Thyroid gland (tissue), 4 donors: ENCODE measurements around the gene FSTL3. TPM values are rescaled to one million over a fixed set of nuclear protein-coding genes. Genes with fewer than 3 reads are reported as not detected.

Source experiments
- DNase-seq, 2 donors: peaks; one replicate each; pipeline ENCODE4 v3.0.0-alpha.2; 2019
- H3K27ac ChIP-seq, 3 donors: fragments of 200-600 bp; sonication (generic); 1 replicate in 2 of 3; 2 replicates in 1 of 3; pipeline ENCODE4 v1.5.1; 2016 to 2019; ENCODE audit warnings: mild to moderate bottlenecking in 1 of 3, moderate library complexity in 1 of 3
- H3K27me3 ChIP-seq: fragments of 200-600 bp; sonication (generic); one replicate; pipeline ENCODE4 v1.5.1; 2019
- H3K36me3 ChIP-seq, 2 donors: fragments of 200-600 bp; sonication (generic); one replicate each; pipeline ENCODE4 v1.5.1; 2016 to 2019
- H3K4me1 ChIP-seq, 2 donors: fragments of 200-600 bp; sonication (generic); one replicate each; pipeline ENCODE4 v1.5.1; 2017 to 2019
- H3K4me3 ChIP-seq, 3 donors: fragments of 200-600 bp; sonication (generic); replicated peaks in 1 of 3; 1 replicate in 2 of 3; 2 replicates in 1 of 3; pipeline ENCODE4 v1.5.1; 2016; ENCODE audit warnings: mild to moderate bottlenecking in 1 of 3
- H3K9me3 ChIP-seq: fragments of 200-600 bp; sonication (generic); one replicate; pipeline ENCODE4 v1.5.1; 2017
- CTCF ChIP-seq, 6 experiments: fragments of 200-600 bp in 3 of 6; fragments of 450-650 bp in 3 of 6; sonication (generic) in 3 of 6; IDR thresholded peaks; one replicate each; pipeline ENCODE4 v1.5.1; 2016 to 2019; ENCODE audit warnings: antibody characterized with exemption in 6 of 6, mild to moderate bottlenecking in 2 of 6, inconsistent platforms in 1 of 6, moderate library complexity in 1 of 6
- POLR2A ChIP-seq, 2 donors: fragments of 450-650 bp; IDR thresholded peaks; one replicate each; pipeline ENCODE4 v1.6.1; 2017; ENCODE audit warnings: antibody characterized with exemption in 2 of 2, mild to moderate bottlenecking in 2 of 2, moderate library complexity in 1 of 2
- WGBS, 2 donors: methylation state at CpG; one replicate each; pipeline ENCODE4 v1.1.5; 2017; 5-methylcytosine and 5-hydroxymethylcytosine counted together
- intact Hi-C: fragments of 100-400 bp; cut with DNase I; formaldehyde crosslinking; loops from one replicate; pipeline ENCODE4 v1.15.1; 2023
- total RNA-seq, 4 donors: library from RNA; depleted of rRNA; stranded (reverse); fragments of >200 nt; gene quantifications; one replicate each; pipeline ENCODE4 v1.2.3, GENCODE V29; 2016

The FSTL3 gene
- total RNA-seq, 4 donors from 2014 or later: 16.2 to 73.4 (median 62.9) TPM

- peaks cover 17 to 35% of the 10 kb centered on the region in 2 donors for H3K4me1 ChIP-seq
- peak overlapping the region in 1 of 3 donors; percentile 30 for H3K27ac ChIP-seq
- no peaks in the 10 kb centered on the region for H3K27me3 ChIP-seq
- WGBS, 2 donors: 28 to 34% methylated on average over 9 to 10 of the region's 31 CpGs
- DNase-seq: no peak
- TF ChIP-seq POLR2A (IDR thresholded peaks at IDR 0.05) (no peak), CTCF (IDR thresholded peaks at IDR 0.05) (no peak)
- peak overlapping the region in 1 of 3 donors; percentile 41 for H3K4me3 ChIP-seq
- no peaks in the 10 kb centered on the region for H3K36me3 ChIP-seq
- no peaks in the 10 kb centered on the region for H3K9me3 ChIP-seq
- intact Hi-C loops: no loop called here
Observed at GRCh38 chr19:676007-676338, 219 bp upstream of the FSTL3 start.

GRCh38 chr19:677201-677600, 1.0 kb downstream of the FSTL3 start:
- intact Hi-C loops: no loop called here
- peak overlapping the region in 1 of 3 donors; percentile 41 for H3K4me3 ChIP-seq
- WGBS, 2 donors: 7 to 13% methylated on average over 3 of the region's 15 CpGs
- H3K36me3 ChIP-seq: no peaks in the 10 kb centered on the region
- peak; percentile 67 to 70 for DNase-seq
- H3K27me3 ChIP-seq: no peaks in the 10 kb centered on the region
- peak overlapping the region in 2 of 3 donors; percentile 67 to 80 for H3K27ac ChIP-seq
- TF ChIP-seq CTCF (IDR thresholded peaks at IDR 0.05) (no peak), POLR2A (IDR thresholded peaks at IDR 0.05) (no peak)
- H3K9me3 ChIP-seq: no peaks in the 10 kb centered on the region
- H3K4me1 ChIP-seq: peaks cover 17 to 38% of the 10 kb centered on the region in 2 donors

GRCh38 chr19:677601-678436, 1.6 kb downstream of the FSTL3 start:
- Histone ChIP-seq H3K4me3 (peak overlapping the region in 1 of 3 donors; percentile 41), H3K27me3 (no peaks in the 10 kb centered on the region), H3K4me1 (peaks cover 17 to 38% of the 10 kb centered on the region in 2 donors), H3K27ac (peak overlapping the region in 2 of 3 donors; percentile 67 to 80), H3K36me3 (no peaks in the 10 kb centered on the region), H3K9me3 (no peaks in the 10 kb centered on the region)
- intact Hi-C loops: no loop called here
- TF ChIP-seq CTCF (IDR thresholded peaks at IDR 0.05) (no peak), POLR2A (IDR thresholded peaks at IDR 0.05) (no peak)
- WGBS, 2 donors: 52 to 58% methylated on average over 18 to 20 of the region's 22 CpGs
- DNase-seq: no peak

GRCh38 chr19:678791-679388, 2.7 kb downstream of the FSTL3 start:
- TF ChIP-seq POLR2A (IDR thresholded peaks at IDR 0.05) (no peak), CTCF (IDR thresholded peaks at IDR 0.05) (no peak)
- H3K9me3 ChIP-seq: no peaks in the 10 kb centered on the region
- 89 to 90% methylated on average over 8 to 10 of the region's 16 CpGs for WGBS, 2 donors
- no peaks in the 10 kb centered on the region for H3K36me3 ChIP-seq
- peaks cover 17 to 38% of the 10 kb centered on the region in 2 donors for H3K4me1 ChIP-seq
- no peak for DNase-seq
- H3K27me3 ChIP-seq: no peaks in the 10 kb centered on the region
- H3K4me3 ChIP-seq: peak overlapping the region in 1 of 3 donors; percentile 87
- intact Hi-C loops: no loop called here
- peak overlapping the region in 2 of 3 donors; percentile 60 to 89 for H3K27ac ChIP-seq
